GM19023 (cell line): ENCODE data around the gene PPP2R2C.

Experiments used
- ATAC-seq: cut with Tn5 transposase; IDR thresholded peaks from one replicate; pipeline ENCODE4 v1.9.1; 2021; ENCODE audit warnings: mild to moderate bottlenecking, moderate library complexity; ENCODE audit not compliant: unreplicated experiment

Gene PPP2R2C

GRCh38 chr4:6368096-6368495, 104.3 kb downstream of the PPP2R2C start:
- no peak for ATAC-seq

DNA sequence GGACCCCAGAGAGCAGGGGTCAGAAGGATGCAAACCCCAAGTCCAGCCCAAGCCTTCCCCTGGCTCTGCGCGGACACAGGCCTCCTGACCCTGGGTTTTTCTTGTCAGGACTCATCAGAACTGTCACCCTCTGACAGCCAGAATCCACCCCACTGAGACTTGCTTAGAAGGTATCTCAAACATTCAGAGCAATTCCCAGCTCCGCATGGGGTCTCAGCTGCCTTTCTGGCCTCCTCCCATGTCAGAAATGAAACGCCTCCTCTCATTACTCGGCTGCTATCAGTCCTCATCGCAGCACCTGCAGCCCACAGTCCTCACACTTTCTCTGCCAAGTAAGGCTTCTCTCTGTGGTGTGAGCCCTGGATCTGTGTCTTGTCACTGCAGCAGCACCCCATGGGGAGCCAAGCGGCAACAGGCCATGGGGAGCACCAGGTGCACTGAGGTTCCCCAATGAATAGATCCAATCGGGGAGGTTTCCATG, 105.0 kb downstream of the PPP2R2C start:
- no peak for ATAC-seq

DNA sequence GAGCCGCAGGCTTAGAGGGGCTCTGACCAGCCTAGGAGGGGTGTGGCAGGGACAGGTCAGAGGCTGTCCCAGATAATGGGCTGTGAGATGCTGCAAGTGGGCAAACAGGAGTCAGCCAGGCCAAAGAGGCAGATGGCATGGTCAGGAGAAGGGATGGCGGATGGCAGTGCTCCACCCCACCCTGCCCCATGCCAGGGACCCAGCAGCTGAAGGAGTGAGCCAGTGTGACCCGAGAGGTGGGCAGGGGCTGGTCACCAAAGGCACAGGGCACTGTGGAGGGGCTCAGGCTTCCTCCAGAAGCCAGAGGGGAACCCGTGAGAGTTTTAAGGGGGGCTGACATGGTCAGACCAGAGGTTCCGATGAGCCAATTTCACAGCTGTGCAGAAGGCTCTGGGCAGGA, 105.8 kb downstream of the PPP2R2C start:
- no peak for ATAC-seq

DNA sequence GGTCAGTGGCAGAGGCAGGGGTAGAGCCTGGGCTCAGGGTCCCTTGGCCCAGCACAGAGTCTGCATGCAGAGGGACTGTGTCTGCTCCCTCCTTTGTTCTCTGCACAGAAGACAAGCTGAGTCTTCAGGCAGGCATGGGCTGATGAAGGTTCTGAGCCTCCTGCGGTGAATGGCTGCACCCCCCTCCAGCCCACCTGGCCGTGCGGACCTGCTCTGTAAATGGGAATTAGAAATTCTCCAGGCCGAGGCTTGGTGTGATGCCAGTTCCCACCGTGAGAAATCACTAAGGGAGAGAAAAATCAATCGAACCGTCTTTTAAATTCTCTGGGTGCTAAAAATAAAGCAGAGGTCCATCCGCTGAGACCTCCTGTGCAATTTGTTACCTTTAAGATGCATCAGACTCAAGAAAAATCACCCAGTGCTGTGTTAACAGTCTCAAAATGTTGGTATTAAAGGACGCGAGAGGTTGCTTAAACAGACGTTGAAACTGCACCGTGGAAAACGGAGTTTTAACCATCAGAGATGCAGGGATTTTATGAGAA, 106.8 kb downstream of the PPP2R2C start:
- ATAC-seq: no peak

DNA sequence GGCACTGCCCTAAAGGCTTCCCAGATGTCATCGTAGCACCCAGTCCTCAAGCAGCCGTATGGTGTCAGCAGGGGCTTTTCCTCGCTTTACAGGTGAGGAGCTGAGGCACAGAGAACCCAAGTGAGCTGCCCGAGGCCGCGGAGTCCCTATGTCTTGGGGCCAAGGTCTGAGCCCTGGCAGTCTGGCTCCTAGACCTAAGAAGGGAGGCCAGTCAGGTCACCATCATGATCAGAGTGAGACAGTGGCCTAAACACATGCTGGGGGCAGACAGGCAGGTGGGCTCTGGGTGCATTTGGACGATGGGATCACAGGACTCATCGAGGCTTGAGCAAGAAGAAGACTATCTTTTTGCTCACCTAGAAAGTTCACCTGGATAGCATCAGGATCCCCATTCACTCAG, 107.8 kb downstream of the PPP2R2C start:
- ATAC-seq: no peak

DNA sequence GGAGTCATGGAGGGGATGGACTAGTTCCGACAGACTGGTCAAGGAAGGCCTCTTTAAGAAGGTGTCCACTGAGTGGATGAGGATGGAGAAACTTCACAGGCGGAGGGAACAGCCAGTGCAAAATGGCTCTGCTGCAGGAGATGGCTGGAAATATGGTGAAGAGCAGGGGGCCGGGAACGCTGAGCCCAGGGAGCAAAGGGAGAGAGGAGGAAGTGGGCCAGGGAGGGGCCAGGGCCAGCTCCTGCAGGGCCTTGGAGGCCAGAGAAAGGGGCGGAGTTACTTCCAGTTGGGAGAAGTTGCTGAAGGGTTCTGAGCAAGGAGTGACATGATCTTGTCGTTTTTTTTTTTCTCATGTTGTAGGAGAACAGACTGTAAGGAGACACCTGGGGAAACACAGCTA, 108.3 kb downstream of the PPP2R2C start:
- ATAC-seq: no peak

GRCh38 chr4:6362896-6363295, 109.5 kb downstream of the PPP2R2C start:
- ATAC-seq: no peak

DNA sequence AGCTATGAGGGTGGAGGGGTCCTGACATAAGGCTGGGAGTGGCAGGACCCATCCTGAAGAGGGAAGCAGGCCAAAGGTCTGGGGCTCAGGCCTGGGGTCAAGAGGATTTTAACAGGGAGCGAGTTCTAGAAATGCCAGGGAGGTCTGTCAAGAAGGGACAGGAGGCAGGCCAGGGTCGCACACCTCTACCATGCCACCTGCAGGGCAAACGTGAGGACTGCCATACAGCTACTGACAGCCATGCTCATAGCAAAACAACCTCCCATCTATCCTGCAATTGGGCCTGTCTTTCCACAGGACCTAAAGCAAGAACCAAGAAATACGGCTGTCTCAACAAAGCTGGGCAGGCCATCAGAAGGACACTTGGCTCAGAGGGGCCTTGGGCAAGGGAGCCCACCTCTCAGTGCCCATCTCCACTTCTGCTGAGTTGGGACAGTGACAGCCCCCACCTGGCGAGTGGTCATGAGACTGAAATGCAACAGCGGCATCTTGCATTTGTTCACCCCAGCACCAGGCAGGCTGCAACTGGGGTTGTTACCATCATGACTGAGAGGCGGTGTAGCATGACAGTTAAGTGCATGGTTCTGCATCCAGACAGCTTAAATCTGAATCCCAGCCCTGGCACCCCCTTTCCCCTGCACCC, 110.0 kb downstream of the PPP2R2C start:
- no peak for ATAC-seq

GRCh38 chr4:6361076-6361784, 111.2 kb downstream of the PPP2R2C start:
- ATAC-seq: no peak

- no peak for ATAC-seq
These were observed 112.0 kb downstream of the PPP2R2C start for GRCh38 chr4:6360385-6360784.

GRCh38 chr4:6359536-6360308, 112.7 kb downstream of the PPP2R2C start:
- no peak for ATAC-seq

DNA sequence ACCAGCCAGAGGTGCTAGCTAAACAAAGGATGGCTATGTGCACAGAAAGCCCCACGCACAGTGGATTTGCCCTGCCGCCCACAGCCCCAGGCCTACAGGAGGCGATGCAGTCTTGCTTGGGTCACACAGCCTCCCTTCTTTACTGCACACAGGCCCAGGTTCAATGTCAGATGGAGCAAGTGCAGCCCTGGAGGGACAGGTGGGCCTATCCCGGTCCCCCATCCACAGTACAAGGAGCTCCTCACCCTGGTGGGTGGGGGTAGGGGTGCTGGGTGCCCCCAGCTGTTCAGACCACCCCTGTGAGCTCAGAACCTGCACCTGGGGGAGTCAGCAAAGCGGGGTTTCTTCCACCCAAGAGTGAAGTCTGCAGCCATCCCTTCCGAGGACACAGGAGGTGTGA, 114.9 kb downstream of the PPP2R2C start:
- ATAC-seq: no peak

DNA sequence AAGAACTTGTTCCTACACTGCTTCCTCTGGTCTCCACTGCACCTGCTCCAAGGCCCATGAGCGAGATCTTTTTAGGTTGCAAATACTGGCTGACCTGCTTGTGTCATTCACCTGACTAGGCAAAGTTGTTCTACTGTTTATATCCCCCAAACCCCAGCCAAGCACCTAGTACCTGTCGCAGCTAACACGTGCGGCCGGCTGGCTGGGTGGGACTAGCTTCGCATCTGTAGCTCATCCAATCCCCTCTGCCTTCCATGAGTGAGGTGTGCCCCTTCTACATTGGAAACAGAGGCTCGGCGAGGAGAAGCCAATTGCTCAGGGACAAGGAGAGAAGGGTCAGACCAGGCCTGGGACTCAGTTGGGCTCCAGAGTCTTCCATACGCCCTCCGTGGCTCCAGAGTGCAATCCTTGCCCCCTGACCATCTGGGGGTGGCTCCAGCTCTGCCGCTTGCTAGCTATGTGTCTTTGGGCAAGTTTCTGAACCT, 116.3 kb downstream of the PPP2R2C start:
- no peak for ATAC-seq

- no peak for ATAC-seq
These were observed 117.4 kb downstream of the PPP2R2C start for GRCh38 chr4:6355052-6355451.

- ATAC-seq: no peak
These were observed 117.8 kb downstream of the PPP2R2C start for GRCh38 chr4:6354626-6355025.

DNA sequence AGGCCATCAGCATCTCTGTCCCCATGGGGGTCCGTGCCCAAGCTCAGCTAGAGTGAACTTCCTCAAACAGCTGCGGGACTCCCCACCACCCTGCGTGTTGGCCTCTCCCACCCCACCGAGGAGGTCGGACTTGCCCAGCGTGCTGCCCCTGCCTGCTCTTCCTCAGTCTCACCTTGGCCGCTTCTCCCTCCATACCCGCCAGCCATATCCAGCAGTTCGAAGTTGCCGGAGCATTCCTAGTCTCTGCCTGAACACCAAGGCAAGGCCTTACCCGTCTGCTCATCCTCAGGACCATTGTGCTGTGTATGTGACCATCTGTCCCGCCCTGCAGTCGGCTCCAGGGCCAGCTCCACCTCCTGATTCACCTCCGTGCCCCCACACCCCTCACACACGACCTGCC, 118.3 kb downstream of the PPP2R2C start:
- ATAC-seq: no peak

- no peak for ATAC-seq
These were observed 120.3 kb downstream of the PPP2R2C start for GRCh38 chr4:6352031-6352692.

GRCh38 chr4:6351246-6352000, 121.0 kb downstream of the PPP2R2C start:
- no peak for ATAC-seq

GRCh38 chr4:6350646-6351045, 121.8 kb downstream of the PPP2R2C start:
- ATAC-seq: no peak
